CD4-positive, alpha-beta T cell (primary cell): ENCODE results near the gene ANKRD44. TPM values are rescaled to one million over a fixed set of nuclear protein-coding genes. Genes with fewer than 3 reads are reported as not detected.

ENCODE experiments used
- ATAC-seq: fragments of 200-7000 bp; cut with Tn5 transposase; one replicate; pipeline ENCODE4 v1.10.0; 2022; ENCODE audit warnings: mild to moderate bottlenecking; ENCODE audit not compliant: poor library complexity
- CTCF ChIA-PET: fragments of 350-600 bp; sonication (Branson Sonifier 250); formaldehyde crosslinking; loops from one replicate; lab custom pipeline; 2021; ENCODE audit warnings: antibody characterized with exemption, inconsistent platforms; lab: Charles Lee
- POLR2A ChIA-PET: fragments of 350-600 bp; sonication (Branson Sonifier 250); formaldehyde crosslinking; loops from one replicate; lab custom pipeline; 2021; ENCODE audit warnings: antibody characterized with exemption, inconsistent platforms; lab: Charles Lee
- DNase-seq, 14 experiments: peaks; one replicate each; pipeline ENCODE4 v3.0.0-alpha.2; 2013 to 2020; ENCODE audit warnings: mixed read lengths in 2 of 14
- H3K27ac ChIP-seq, 2 donors: one replicate each; pipeline versions ENCODE4 v1.5.1 to v1.7.0; 2013; ENCODE audit warnings: low read length in 2 of 2, low read depth in 1 of 2, mild to moderate bottlenecking in 1 of 2
- H3K27me3 ChIP-seq, 2 experiments: 1 replicate in 1 of 2; 2 replicates in 1 of 2; pipeline versions ENCODE4 v1.6.1 to v1.7.0; 2013; ENCODE audit warnings: low read length in 2 of 2, control low read depth in 1 of 2, mild to moderate bottlenecking in 1 of 2, moderate library complexity in 1 of 2; ENCODE audit not compliant: insufficient read depth in 2 of 2, control insufficient read depth in 1 of 2
- H3K36me3 ChIP-seq: one replicate; pipeline ENCODE4 v1.6.1; 2013; ENCODE audit warnings: low read length, control low read depth; ENCODE audit not compliant: insufficient read depth
- H3K4me1 ChIP-seq: one replicate; pipeline ENCODE4 v1.6.1; 2013; ENCODE audit warnings: low read length, control low read depth; ENCODE audit not compliant: insufficient read depth
- H3K4me3 ChIP-seq: one replicate; pipeline ENCODE4 v1.5.1; 2013; ENCODE audit warnings: mild to moderate bottlenecking, low read length, moderate library complexity
- H3K9me3 ChIP-seq, 2 experiments: 1 replicate in 1 of 2; 2 replicates in 1 of 2; pipeline versions ENCODE4 v1.6.1 to v1.7.0; 2013; ENCODE audit warnings: low read length in 2 of 2, mild to moderate bottlenecking in 2 of 2, control low read depth in 1 of 2, moderate library complexity in 1 of 2; ENCODE audit not compliant: control insufficient read depth in 1 of 2, insufficient read depth in 1 of 2
- H3K27ac Mint-ChIP-seq: one replicate; pipeline ENCODE4 v1.8.0; 2020; ENCODE audit warnings: mixed read lengths
- H3K27me3 Mint-ChIP-seq: one replicate; pipeline ENCODE4 v1.8.0; 2021; ENCODE audit warnings: mixed read lengths
- H3K36me3 Mint-ChIP-seq: one replicate; pipeline ENCODE4 v1.8.0; 2021; ENCODE audit warnings: low read depth, mixed read lengths
- H3K4me1 Mint-ChIP-seq: one replicate; pipeline ENCODE4 v1.8.0; 2021; ENCODE audit warnings: low read depth, mixed read lengths
- H3K4me3 Mint-ChIP-seq: one replicate; pipeline ENCODE4 v1.8.0; 2020; ENCODE audit warnings: mild to moderate bottlenecking, mixed read lengths
- H3K9me3 Mint-ChIP-seq: one replicate; pipeline ENCODE4 v1.8.0; 2020; ENCODE audit warnings: mixed read lengths
- CTCF ChIP-seq: fragments of 200-600 bp; IDR thresholded peaks from one replicate; pipeline ENCODE4 v1.8.0; 2022; ENCODE audit warnings: antibody characterized with exemption, mild to moderate bottlenecking
- intact Hi-C, 2 experiments: fragments of 100-400 bp; cut with DNase I in 1 of 2; cut with micrococcal nuclease in 1 of 2; formaldehyde crosslinking; loops; one replicate each; pipeline versions ENCODE4 v1.15.1 to v1.9.0; 2023 to 2025; cut with DNase I, micrococcal nuclease
- total RNA-seq, 174 experiments: library from RNA in 2 of 174; stranded (reverse) in 2 of 174; gene quantifications; one replicate each; pipeline ENCODE4 v1.2.3 and lab custom pipeline; 2021 to 2026

Gene ANKRD44
- total RNA-seq, 2 experiments from 2014 or later = 170 to 186 TPM

DNA sequence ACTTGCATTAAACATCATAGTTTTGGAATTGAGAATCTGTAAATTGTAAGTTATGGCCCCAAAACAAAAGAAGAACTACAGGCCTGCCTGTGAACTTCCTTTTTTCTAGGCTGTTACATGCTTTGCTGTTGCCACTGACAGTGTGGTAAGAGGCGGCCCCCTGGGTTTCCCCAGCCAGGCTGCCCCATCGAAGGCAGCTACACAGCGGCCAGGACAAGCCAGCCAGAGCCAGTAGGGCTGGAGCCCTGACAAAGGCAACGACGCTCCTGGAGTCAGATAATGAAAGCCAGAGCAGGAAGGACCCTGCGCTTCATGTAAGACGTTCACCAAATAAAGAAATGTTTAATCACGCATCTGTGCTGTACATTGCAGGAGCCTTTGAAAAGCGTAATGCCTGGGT, 55.0 kb downstream of the ANKRD44 start:
- TF ChIP-seq CTCF = no peak
- Mint-ChIP-seq H3K4me1 (peaks cover 89% of the 10 kb centered on the region), H3K36me3 (peaks cover 20% of the 10 kb centered on the region), H3K27ac (peak overlapping the region; percentile 94), H3K4me3 (peak overlapping the region; percentile 75), H3K9me3 (peaks cover 3% of the 10 kb centered on the region), H3K27me3 (no peaks in the 10 kb centered on the region)
- Histone ChIP-seq H3K36me3 (no peaks in the 10 kb centered on the region), H3K4me1 (peaks cover 50% of the 10 kb centered on the region), H3K4me3 (peak overlapping the region; percentile 13), H3K9me3 (no peaks in the 10 kb centered on the region), H3K27ac (peak overlapping the region; percentile 76 to 85), H3K27me3 (no peaks in the 10 kb centered on the region)
- ChIA-PET CTCF (interaction anchor here (0.7 to 1.5 kb wide), 8 partner anchors 8 to 64 kb away, joined by 3 to 6 read pairs (median 3); no protein-coding TSS in a partner anchor), POLR2A (interaction anchor here (0.6 to 4.3 kb wide), 19 partner anchors 10 to 63 kb away, joined by 3 to 52 read pairs (median 7); partner anchors contain the start of gene ANKRD44)
- peak; percentile 82 for ATAC-seq
- peak; percentile 36 to 93 (median 56) for DNase-seq
- intact Hi-C loops = loop anchor here (1.0 to 5.0 kb wide), 4 partner anchors 15 to 56 kb away; no protein-coding TSS in a partner anchor

GRCh38 chr2:197254776-197255530, 55.6 kb downstream of the ANKRD44 start:
- H3K27me3 Mint-ChIP-seq = no peaks in the 10 kb centered on the region
- Histone ChIP-seq H3K27me3 (no peaks in the 10 kb centered on the region), H3K9me3 (no peaks in the 10 kb centered on the region), H3K4me3 (peak overlapping the region; percentile 13), H3K27ac (peak overlapping the region; percentile 76 to 85), H3K36me3 (peaks cover 5% of the 10 kb centered on the region), H3K4me1 (peaks cover 56% of the 10 kb centered on the region)
- H3K4me1 Mint-ChIP-seq = peaks cover 94% of the 10 kb centered on the region
- H3K27ac Mint-ChIP-seq = peak overlapping the region; percentile 94
- DNase-seq (peak in 2 of 14 experiments; percentile 40 to 54), ATAC-seq (peak; percentile 48)
- no peak for TF ChIP-seq CTCF
- H3K36me3 Mint-ChIP-seq = peaks cover 24% of the 10 kb centered on the region
- intact Hi-C loops = loop anchor here (1.0 to 5.0 kb wide), 4 partner anchors 14 to 56 kb away; no protein-coding TSS in a partner anchor
- H3K9me3 Mint-ChIP-seq = peaks cover 3% of the 10 kb centered on the region
- H3K4me3 Mint-ChIP-seq = peak overlapping the region; percentile 75
- POLR2A ChIA-PET = interaction anchor here (0.8 to 4.3 kb wide), 14 partner anchors 11 to 57 kb away, joined by 3 to 52 read pairs (median 8); partner anchors contain the start of gene ANKRD44
- CTCF ChIA-PET = interaction anchor here (0.9 to 1.5 kb wide), 6 partner anchors 9 to 63 kb away, joined by 3 to 6 read pairs (median 3); no protein-coding TSS in a partner anchor

GRCh38 chr2:197251576-197251975, 59.0 kb downstream of the ANKRD44 start:
- H3K4me1 ChIP-seq = peaks cover 57% of the 10 kb centered on the region
- no peak for ATAC-seq
- no peak overlapping the region for H3K4me3 ChIP-seq
- TF ChIP-seq CTCF = no peak
- Mint-ChIP-seq H3K27ac (peak overlapping the region; percentile 94), H3K36me3 (peaks cover 32% of the 10 kb centered on the region), H3K4me1 (peaks cover 96% of the 10 kb centered on the region), H3K4me3 (no peak overlapping the region), H3K27me3 (no peaks in the 10 kb centered on the region), H3K9me3 (no peaks in the 10 kb centered on the region)
- H3K36me3 ChIP-seq = peaks cover 20% of the 10 kb centered on the region
- ChIA-PET CTCF (interaction anchor here (1.5 kb wide), 1 partner anchor 60 kb away, joined by 3 read pairs; no protein-coding TSS in a partner anchor), POLR2A (interaction anchor here (1.1 to 5.5 kb wide), 8 partner anchors 11 to 76 kb away, joined by 3 to 36 read pairs (median 6); partner anchors contain the start of gene ANKRD44)
- H3K27me3 ChIP-seq = no peaks in the 10 kb centered on the region
- DNase-seq = no peak
- intact Hi-C loops = no loop called here
- H3K9me3 ChIP-seq = no peaks in the 10 kb centered on the region
- H3K27ac ChIP-seq = no peak overlapping the region
